NCI-H345 treated with DMSO at 0.1 percent for 48 hours (cell line): ENCODE measurements around the gene TMEM119.
"Not testable (repeated sequence)": the region's sequence is repeated elsewhere in the genome, so short reads cannot be mapped to it uniquely, and the experiment has no call there.

Experiments
- DNase-seq: peaks from one replicate; lab custom pipeline; 2025; ENCODE audit not compliant: unreplicated experiment; lab: John Stamatoyannopoulos, UW

Gene TMEM119

GRCh38 chr12:108602976-108603704 is 5.3 kb upstream of the TMEM119 start:
- DNase-seq, result no peak

GRCh38 chr12:108602209-108602705 is 4.4 kb upstream of the TMEM119 start:
- DNase-seq, result no peak

GRCh38 chr12:108600702-108601007 is 2.8 kb upstream of the TMEM119 start:
- DNase-seq, result no peak

- DNase-seq, result no peak
Measured at GRCh38 chr12:108599948-108600701, 2.2 kb upstream of the TMEM119 start.

DNA sequence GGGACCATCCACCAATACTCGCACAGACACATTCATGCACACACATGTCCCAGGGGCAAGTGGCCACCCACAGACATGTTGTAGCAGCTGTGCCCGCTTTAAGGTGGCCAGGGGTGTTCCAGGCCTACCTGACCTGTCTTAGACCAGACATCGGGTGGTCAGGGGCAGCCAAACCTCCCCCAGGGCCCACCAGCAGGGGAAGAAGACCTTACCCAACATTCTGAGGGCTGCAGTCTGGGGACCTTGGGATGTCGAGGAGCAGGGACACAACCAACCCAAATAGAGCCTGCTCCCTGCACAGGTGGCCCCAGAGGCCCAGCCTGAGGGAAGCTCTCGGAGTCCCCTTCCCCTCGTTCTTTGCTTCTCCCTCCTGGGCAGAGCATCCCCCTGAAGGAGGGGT is 1.7 kb upstream of the TMEM119 start:
- DNase-seq, result no peak

GRCh38 chr12:108598553-108599250 is 818 bp upstream of the TMEM119 start:
- DNase-seq, result no peak

- DNase-seq, result no peak
Measured at GRCh38 chr12:108596854-108597558, 878 bp downstream of the TMEM119 start.

- no peak for DNase-seq
Measured at GRCh38 chr12:108595711-108596647, 1.9 kb downstream of the TMEM119 start.

- no peak for DNase-seq
Measured at GRCh38 chr12:108594960-108595710, 2.7 kb downstream of the TMEM119 start.

DNA sequence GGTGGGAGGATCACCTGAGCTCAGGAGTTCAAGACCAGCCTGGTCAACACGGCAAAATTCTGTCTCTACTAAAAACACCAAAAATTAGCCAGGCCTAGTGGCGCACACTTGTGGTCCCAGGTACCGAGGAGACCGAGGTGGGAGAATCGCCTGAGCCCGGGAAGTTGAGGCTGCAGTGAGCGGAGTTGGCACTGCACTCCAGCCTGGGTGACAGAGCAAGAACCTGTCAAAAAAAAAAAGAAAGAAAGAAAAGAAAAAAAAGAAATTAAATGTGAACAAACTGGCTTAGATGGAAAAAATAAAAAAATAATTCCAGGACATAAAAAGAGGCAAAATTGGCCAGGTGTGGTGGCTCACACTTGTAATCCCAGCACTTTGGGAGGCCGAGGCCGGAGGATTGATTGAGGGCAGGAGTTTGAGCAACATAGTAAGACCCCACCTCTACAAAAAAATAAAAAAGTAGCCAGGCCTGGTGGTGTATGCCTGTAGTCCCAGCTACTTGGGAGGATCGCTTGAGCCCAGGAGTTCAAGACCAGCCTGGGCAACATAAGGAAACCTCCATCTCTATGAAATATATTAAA is 3.5 kb downstream of the TMEM119 start:
- DNase-seq, result no peak

DNA sequence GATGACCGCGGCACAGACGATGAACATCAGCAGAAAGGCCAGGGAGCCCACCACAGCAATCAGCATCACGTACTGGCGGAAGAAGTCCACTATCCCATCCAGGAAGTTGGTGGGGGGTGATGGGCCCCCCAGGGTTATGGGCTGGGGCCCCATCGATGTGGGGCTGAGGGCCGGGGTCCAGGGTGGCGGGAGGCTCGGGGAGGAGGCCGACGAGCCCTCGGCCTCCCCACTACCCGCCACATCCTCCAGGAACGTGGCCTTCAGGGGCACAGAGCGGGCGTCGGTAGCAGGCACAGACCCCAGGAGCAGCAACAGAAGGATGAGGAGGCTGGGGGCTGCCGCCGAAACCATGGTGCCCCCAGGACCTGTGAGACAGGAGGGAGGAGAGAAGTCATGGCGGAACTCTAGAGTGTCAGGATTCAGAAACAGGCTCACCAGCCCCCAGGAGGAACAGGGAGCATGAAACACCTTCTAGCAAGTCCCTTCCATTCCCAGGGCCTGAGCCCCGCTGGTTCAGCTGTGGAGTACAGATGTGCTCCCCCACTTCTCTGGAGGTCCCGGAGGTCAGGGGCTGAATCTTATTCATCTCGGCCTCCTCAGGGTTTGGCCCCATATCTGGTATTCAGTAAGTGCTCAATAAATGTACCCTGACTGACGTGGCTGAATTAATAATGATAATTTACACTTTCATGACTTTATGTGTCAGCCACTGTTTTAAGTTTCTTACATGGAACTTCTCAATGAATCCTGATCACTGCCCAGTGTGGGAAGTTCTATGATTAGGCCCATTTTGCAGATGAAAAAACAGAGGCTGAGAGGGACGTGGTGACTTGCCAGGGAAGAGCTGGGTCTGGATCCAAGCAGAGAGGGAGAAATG is 5.6 kb downstream of the TMEM119 start:
- no peak for DNase-seq

- no peak for DNase-seq
Measured at GRCh38 chr12:108591267-108591980, 6.5 kb downstream of the TMEM119 start.

- DNase-seq, result not testable (repeated sequence)
Measured at GRCh38 chr12:108590463-108590862, 7.4 kb downstream of the TMEM119 start.

GRCh38 chr12:108589840-108590229 is 8.0 kb downstream of the TMEM119 start:
- no peak for DNase-seq

- DNase-seq, result peak; percentile 15
Measured at GRCh38 chr12:108589028-108589839, 8.7 kb downstream of the TMEM119 start.

- DNase-seq, result no peak
Measured at GRCh38 chr12:108587826-108588225, 10.1 kb downstream of the TMEM119 start.

DNA sequence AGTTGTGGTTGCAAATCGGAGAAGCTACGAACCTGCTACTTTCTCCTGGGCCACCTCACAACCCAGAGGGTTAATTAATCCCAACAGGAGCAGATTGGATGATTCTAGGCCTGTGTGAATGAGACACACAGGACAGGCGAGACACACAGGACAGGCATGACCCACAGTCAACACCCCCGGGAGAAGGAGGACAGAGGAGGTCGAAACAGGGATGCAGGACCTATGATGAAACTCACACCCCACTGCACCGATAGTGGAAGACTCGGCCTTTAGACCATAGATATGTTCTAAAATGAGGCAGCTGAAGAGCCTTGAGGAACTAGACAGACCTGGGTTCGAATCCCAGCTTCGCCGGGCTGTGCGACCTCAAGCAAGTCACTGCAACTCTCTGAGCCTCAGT is 11.6 kb downstream of the TMEM119 start:
- no peak for DNase-seq
